CD4-positive, alpha-beta memory T cell (primary cell): Measurements from ENCODE around the gene STOX2. TPM values are rescaled to one million over a fixed set of nuclear protein-coding genes. Genes with fewer than 3 reads are reported as not detected.
A peak's percentile ranks its signal among the peaks of the same experiment; 100 is the strongest.

Experiments
- CTCF ChIA-PET: fragments of 350-600 bp; sonication (Branson Sonifier 250); formaldehyde crosslinking; loops from one replicate; lab custom pipeline; 2021; ENCODE audit warnings: inconsistent platforms; ENCODE audit not compliant: partially characterized antibody; lab: Charles Lee
- POLR2A ChIA-PET: fragments of 350-600 bp; sonication (Branson Sonifier 250); formaldehyde crosslinking; loops from one replicate; lab custom pipeline; 2021; ENCODE audit not compliant: partially characterized antibody; lab: Charles Lee
- DNase-seq, 5 donors: peaks; one replicate each; pipeline versions ENCODE4 v3.0.0 to v3.0.0-alpha.2; 2020 to 2022; ENCODE audit warnings: mixed read lengths in 1 of 5
- H3K27ac ChIP-seq: one replicate; pipeline ENCODE4 v1.7.0; 2013; ENCODE audit warnings: low read depth, low read length
- H3K27me3 ChIP-seq: 2 replicates; pipeline ENCODE4 v1.7.0; 2013; ENCODE audit warnings: mild to moderate bottlenecking, low read length, moderate library complexity; ENCODE audit not compliant: insufficient read depth
- H3K36me3 ChIP-seq: 2 replicates; pipeline ENCODE4 v1.7.0; 2013; ENCODE audit warnings: mild to moderate bottlenecking, low read length, moderate library complexity; ENCODE audit not compliant: insufficient read depth
- H3K4me1 ChIP-seq: 2 replicates; pipeline ENCODE4 v1.7.0; 2013; ENCODE audit warnings: mild to moderate bottlenecking, low read length, moderate library complexity; ENCODE audit not compliant: insufficient read depth
- H3K4me3 ChIP-seq, 2 donors: one replicate each; pipeline ENCODE4 v1.7.0; 2013; ENCODE audit warnings: low read length in 2 of 2, mild to moderate bottlenecking in 1 of 2
- H3K9me3 ChIP-seq, 2 donors: one replicate each; pipeline ENCODE4 v1.7.0; 2013; ENCODE audit warnings: low read length in 2 of 2, control low read depth in 1 of 2; ENCODE audit not compliant: control insufficient read depth in 1 of 2
- H3K27ac Mint-ChIP-seq, 7 donors: one replicate each; pipeline ENCODE4 v1.8.0; 2020 to 2021; ENCODE audit warnings: mixed read lengths in 7 of 7, mild to moderate bottlenecking in 6 of 7, inconsistent platforms in 3 of 7, moderate library complexity in 3 of 7
- H3K27me3 Mint-ChIP-seq, 2 donors: one replicate each; pipeline ENCODE4 v1.8.0; 2020 to 2021; ENCODE audit warnings: mixed read lengths in 2 of 2
- H3K36me3 Mint-ChIP-seq, 2 donors: one replicate each; pipeline ENCODE4 v1.8.0; 2020 to 2021; ENCODE audit warnings: mixed read lengths in 2 of 2, inconsistent platforms in 1 of 2, mild to moderate bottlenecking in 1 of 2
- H3K4me1 Mint-ChIP-seq, 4 donors: one replicate each; pipeline ENCODE4 v1.8.0; 2020 to 2021; ENCODE audit warnings: mixed read lengths in 4 of 4, mild to moderate bottlenecking in 1 of 4
- H3K4me3 Mint-ChIP-seq, 8 donors: one replicate each; pipeline ENCODE4 v1.8.0; 2020 to 2021; ENCODE audit warnings: mixed read lengths in 8 of 8, mild to moderate bottlenecking in 7 of 8, moderate library complexity in 6 of 8, inconsistent platforms in 3 of 8
- H3K9me3 Mint-ChIP-seq, 8 donors: one replicate each; pipeline ENCODE4 v1.8.0; 2020 to 2021; ENCODE audit warnings: mixed read lengths in 8 of 8, mild to moderate bottlenecking in 5 of 8, inconsistent platforms in 3 of 8, moderate library complexity in 1 of 8
- intact Hi-C: fragments of 100-400 bp; cut with micrococcal nuclease; formaldehyde crosslinking; loops from one replicate; pipeline ENCODE4 v1.15.1; 2023
- polyA plus RNA-seq, 2 donors: library from polyadenylated mRNA; unstranded; fragments of 300-500 nt; fragmentation: Illumina TruSeq; gene quantifications; one replicate each; pipeline ENCODE4 v1.2.3, GENCODE V29; 2021
- total RNA-seq, 2 experiments: library from RNA; stranded (reverse); gene quantifications; one replicate each; pipeline ENCODE4 v1.2.3, GENCODE V29; 2021

STOX2 gene
- not detected for total RNA-seq
- not detected for polyA plus RNA-seq

GRCh38 chr4:183905081-183905592 is at the start of gene STOX2:
Gene STOX2 (plus strand): TSS chr4:183905307. CDS start chr4:183906791, 1,484 bp downstream.
- H3K9me3 Mint-ChIP-seq: peaks cover 0 to 6% (median 3%) of the 10 kb centered on the region in 8 donors
- Histone ChIP-seq H3K9me3 (no peaks in the 10 kb centered on the region), H3K27me3 (peaks cover 16% of the 10 kb centered on the region), H3K36me3 (no peaks in the 10 kb centered on the region), H3K4me1 (no peaks in the 10 kb centered on the region), H3K4me3 (no peak within 1 kb of the TSS), H3K27ac (no peak within 1 kb of the TSS)
- H3K27ac Mint-ChIP-seq: peak within 1 kb of the TSS in 1 of 7 donors; percentile 30
- no peaks in the 10 kb centered on the region for H3K36me3 Mint-ChIP-seq
- POLR2A ChIA-PET: no interaction called here
- CTCF ChIA-PET: no interaction called here
- no peak for DNase-seq
- peaks cover 34 to 39% of the 10 kb centered on the region in 2 donors for H3K27me3 Mint-ChIP-seq
- intact Hi-C loops: no loop called here
- H3K4me1 Mint-ChIP-seq: peaks cover 2 to 7% (median 4%) of the 10 kb centered on the region in 4 donors
- H3K4me3 Mint-ChIP-seq: peak within 1 kb of the TSS in 7 of 8 donors; percentile 19 to 78 (median 58)

GRCh38 chr4:183855323-183856190 is 49.5 kb upstream of the STOX2 start:
- no peaks in the 10 kb centered on the region for H3K9me3 Mint-ChIP-seq
- H3K4me3 ChIP-seq: no peak overlapping the region
- ChIA-PET CTCF (no interaction called here), POLR2A (no interaction called here)
- H3K27ac Mint-ChIP-seq: no peak overlapping the region
- H3K4me3 Mint-ChIP-seq: no peak overlapping the region
- H3K27me3 Mint-ChIP-seq: peaks cover 4 to 11% of the 10 kb centered on the region in 2 donors
- no peak overlapping the region for H3K27ac ChIP-seq
- no peaks in the 10 kb centered on the region for H3K36me3 ChIP-seq
- peaks cover 0 to 2% (median 0%) of the 10 kb centered on the region in 4 donors for H3K4me1 Mint-ChIP-seq
- H3K27me3 ChIP-seq: no peaks in the 10 kb centered on the region
- H3K9me3 ChIP-seq: no peaks in the 10 kb centered on the region
- no peaks in the 10 kb centered on the region for H3K4me1 ChIP-seq
- no peaks in the 10 kb centered on the region for H3K36me3 Mint-ChIP-seq
- DNase-seq: no peak
- intact Hi-C loops: no loop called here

- POLR2A ChIA-PET: no interaction called here
- no peak overlapping the region for H3K4me3 Mint-ChIP-seq
- Histone ChIP-seq H3K27me3 (no peaks in the 10 kb centered on the region), H3K27ac (no peak overlapping the region), H3K4me3 (no peak overlapping the region), H3K36me3 (no peaks in the 10 kb centered on the region), H3K9me3 (no peaks in the 10 kb centered on the region), H3K4me1 (no peaks in the 10 kb centered on the region)
- no peaks in the 10 kb centered on the region for H3K36me3 Mint-ChIP-seq
- CTCF ChIA-PET: no interaction called here
- H3K27ac Mint-ChIP-seq: no peak overlapping the region
- intact Hi-C loops: no loop called here
- H3K9me3 Mint-ChIP-seq: no peaks in the 10 kb centered on the region
- no peak for DNase-seq
- H3K4me1 Mint-ChIP-seq: peaks cover 0 to 2% (median 0%) of the 10 kb centered on the region in 4 donors
- H3K27me3 Mint-ChIP-seq: peaks cover 4 to 10% of the 10 kb centered on the region in 2 donors
Measured at GRCh38 chr4:183857040-183857439, 48.1 kb upstream of the STOX2 start.

GRCh38 chr4:183858011-183858615 is 47.0 kb upstream of the STOX2 start:
- peaks cover 0 to 2% (median 0%) of the 10 kb centered on the region in 4 donors for H3K4me1 Mint-ChIP-seq
- no peaks in the 10 kb centered on the region for H3K36me3 ChIP-seq
- peaks cover 4 to 10% of the 10 kb centered on the region in 2 donors for H3K27me3 Mint-ChIP-seq
- H3K4me3 ChIP-seq: no peak overlapping the region
- intact Hi-C loops: no loop called here
- no peak overlapping the region for H3K4me3 Mint-ChIP-seq
- H3K4me1 ChIP-seq: no peaks in the 10 kb centered on the region
- no peaks in the 10 kb centered on the region for H3K27me3 ChIP-seq
- ChIA-PET POLR2A (no interaction called here), CTCF (interaction anchor here (0.9 kb wide), 1 partner anchor 11 kb away, joined by 3 read pairs; no protein-coding TSS in a partner anchor)
- H3K27ac ChIP-seq: no peak overlapping the region
- no peaks in the 10 kb centered on the region for H3K9me3 Mint-ChIP-seq
- H3K27ac Mint-ChIP-seq: no peak overlapping the region
- DNase-seq: no peak
- no peaks in the 10 kb centered on the region for H3K9me3 ChIP-seq
- no peaks in the 10 kb centered on the region for H3K36me3 Mint-ChIP-seq

- Mint-ChIP-seq H3K9me3 (no peaks in the 10 kb centered on the region), H3K4me3 (no peak overlapping the region), H3K27ac (no peak overlapping the region), H3K4me1 (peaks cover 0 to 2% (median 0%) of the 10 kb centered on the region in 4 donors), H3K27me3 (peaks cover 8 to 16% of the 10 kb centered on the region in 2 donors), H3K36me3 (no peaks in the 10 kb centered on the region)
- ChIA-PET CTCF (no interaction called here), POLR2A (no interaction called here)
- no peak overlapping the region for H3K4me3 ChIP-seq
- no peaks in the 10 kb centered on the region for H3K27me3 ChIP-seq
- DNase-seq: no peak
- no peak overlapping the region for H3K27ac ChIP-seq
- no peaks in the 10 kb centered on the region for H3K36me3 ChIP-seq
- no peaks in the 10 kb centered on the region for H3K9me3 ChIP-seq
- H3K4me1 ChIP-seq: no peaks in the 10 kb centered on the region
- intact Hi-C loops: no loop called here
Measured at GRCh38 chr4:183860119-183860518, 45.0 kb upstream of the STOX2 start.

- H3K9me3 Mint-ChIP-seq: no peaks in the 10 kb centered on the region
- H3K27me3 Mint-ChIP-seq: peaks cover 11 to 17% of the 10 kb centered on the region in 2 donors
- Histone ChIP-seq H3K27ac (no peak overlapping the region), H3K36me3 (no peaks in the 10 kb centered on the region), H3K27me3 (no peaks in the 10 kb centered on the region), H3K4me1 (no peaks in the 10 kb centered on the region), H3K4me3 (no peak overlapping the region), H3K9me3 (no peaks in the 10 kb centered on the region)
- intact Hi-C loops: no loop called here
- no peaks in the 10 kb centered on the region for H3K36me3 Mint-ChIP-seq
- ChIA-PET POLR2A (no interaction called here), CTCF (interaction anchor here (1.1 kb wide), 1 partner anchor 16 kb away, joined by 3 read pairs; no protein-coding TSS in a partner anchor)
- DNase-seq: no peak
- H3K27ac Mint-ChIP-seq: no peak overlapping the region
- H3K4me3 Mint-ChIP-seq: no peak overlapping the region
- peaks cover 0 to 2% (median 0%) of the 10 kb centered on the region in 4 donors for H3K4me1 Mint-ChIP-seq
Measured at GRCh38 chr4:183860731-183861130, 44.4 kb upstream of the STOX2 start.

GRCh38 chr4:183861426-183861825 is 43.7 kb upstream of the STOX2 start:
- intact Hi-C loops: no loop called here
- H3K9me3 Mint-ChIP-seq: no peaks in the 10 kb centered on the region

More at GRCh38 chr4:183861426-183861825, 43.7 kb upstream of the STOX2 start:
- ChIA-PET CTCF (interaction anchor here (1.1 kb wide), 1 partner anchor 16 kb away, joined by 3 read pairs; no protein-coding TSS in a partner anchor), POLR2A (no interaction called here)
- H3K36me3 Mint-ChIP-seq: no peaks in the 10 kb centered on the region
- peaks cover 11 to 17% of the 10 kb centered on the region in 2 donors for H3K27me3 Mint-ChIP-seq
- no peak for DNase-seq
- H3K4me1 Mint-ChIP-seq: peaks cover 0 to 2% (median 0%) of the 10 kb centered on the region in 4 donors
- Histone ChIP-seq H3K9me3 (no peaks in the 10 kb centered on the region), H3K27ac (no peak overlapping the region), H3K27me3 (no peaks in the 10 kb centered on the region), H3K36me3 (no peaks in the 10 kb centered on the region), H3K4me1 (no peaks in the 10 kb centered on the region), H3K4me3 (no peak overlapping the region)
- no peak overlapping the region for H3K27ac Mint-ChIP-seq
- H3K4me3 Mint-ChIP-seq: no peak overlapping the region
